LNCAP (cell line): Measurements from ENCODE around the gene CDC42BPA.

Experiments used
- TF ChIP-seq, protein P1 (sequence below): fragments of 450-650 bp; IDR thresholded peaks from 2 replicates; pipeline ENCODE4 v1.5.1; 2017; ENCODE audit warnings: mild to moderate bottlenecking

CDC42BPA gene

GRCh38 chr1:227318016-227318852 lies at the start of gene CDC42BPA:
TSS of gene CDC42BPA (minus strand) at chr1:227318492. CDS start at chr1:227317182, 1,310 bp downstream.
- TF ChIP-seq, protein P1, sequence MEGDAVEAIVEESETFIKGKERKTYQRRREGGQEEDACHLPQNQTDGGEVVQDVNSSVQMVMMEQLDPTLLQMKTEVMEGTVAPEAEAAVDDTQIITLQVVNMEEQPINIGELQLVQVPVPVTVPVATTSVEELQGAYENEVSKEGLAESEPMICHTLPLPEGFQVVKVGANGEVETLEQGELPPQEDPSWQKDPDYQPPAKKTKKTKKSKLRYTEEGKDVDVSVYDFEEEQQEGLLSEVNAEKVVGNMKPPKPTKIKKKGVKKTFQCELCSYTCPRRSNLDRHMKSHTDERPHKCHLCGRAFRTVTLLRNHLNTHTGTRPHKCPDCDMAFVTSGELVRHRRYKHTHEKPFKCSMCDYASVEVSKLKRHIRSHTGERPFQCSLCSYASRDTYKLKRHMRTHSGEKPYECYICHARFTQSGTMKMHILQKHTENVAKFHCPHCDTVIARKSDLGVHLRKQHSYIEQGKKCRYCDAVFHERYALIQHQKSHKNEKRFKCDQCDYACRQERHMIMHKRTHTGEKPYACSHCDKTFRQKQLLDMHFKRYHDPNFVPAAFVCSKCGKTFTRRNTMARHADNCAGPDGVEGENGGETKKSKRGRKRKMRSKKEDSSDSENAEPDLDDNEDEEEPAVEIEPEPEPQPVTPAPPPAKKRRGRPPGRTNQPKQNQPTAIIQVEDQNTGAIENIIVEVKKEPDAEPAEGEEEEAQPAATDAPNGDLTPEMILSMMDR, result no peak

GRCh38 chr1:227368009-227368408 lies 49.7 kb upstream of the CDC42BPA start:
- TF ChIP-seq, protein P1, result no peak

- TF ChIP-seq, protein P1, result no peak
These were observed 47.5 kb upstream of the CDC42BPA start for GRCh38 chr1:227365473-227366431.

GRCh38 chr1:227364657-227365056 lies 46.4 kb upstream of the CDC42BPA start:
- TF ChIP-seq, protein P1, result no peak

DNA sequence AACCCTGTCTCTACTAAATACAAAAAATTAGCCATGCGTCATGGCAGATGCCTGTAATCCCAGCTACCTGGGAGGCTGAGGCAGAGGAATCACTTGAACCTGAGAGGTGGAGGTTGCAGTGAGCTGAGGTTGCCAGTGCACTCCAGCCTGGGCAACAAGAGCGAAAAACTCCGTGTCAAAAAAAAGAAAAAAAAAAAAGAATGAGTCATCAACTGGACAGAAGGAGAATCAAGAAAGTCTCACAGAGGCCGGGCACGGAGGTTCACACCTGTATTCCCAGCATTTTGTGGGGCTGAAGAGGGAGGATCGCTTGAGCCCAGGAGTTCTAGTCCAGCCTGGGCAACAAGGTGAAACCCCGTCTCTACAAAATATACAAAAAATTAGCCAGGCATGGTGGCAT lies 45.5 kb upstream of the CDC42BPA start:
- TF ChIP-seq, protein P1, result no peak

DNA sequence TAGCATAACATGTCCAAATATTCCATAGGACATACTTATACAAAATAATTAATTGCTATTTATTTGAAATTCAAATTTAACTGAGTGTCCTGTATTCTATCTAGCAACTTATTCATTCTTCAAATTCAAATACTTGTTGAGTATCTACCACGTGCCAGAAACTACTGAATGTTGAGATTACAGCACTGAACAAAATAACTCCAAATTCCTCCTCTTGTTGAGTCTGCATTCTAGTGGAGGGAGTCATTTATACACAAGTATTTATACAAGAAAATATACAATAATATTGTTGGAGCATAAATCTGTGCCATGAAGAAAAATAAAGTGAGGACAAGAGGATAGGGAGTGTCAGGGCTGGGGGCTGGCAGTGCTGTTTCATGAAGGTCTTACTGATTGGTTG lies 43.7 kb upstream of the CDC42BPA start:
- TF ChIP-seq, protein P1, result no peak

DNA sequence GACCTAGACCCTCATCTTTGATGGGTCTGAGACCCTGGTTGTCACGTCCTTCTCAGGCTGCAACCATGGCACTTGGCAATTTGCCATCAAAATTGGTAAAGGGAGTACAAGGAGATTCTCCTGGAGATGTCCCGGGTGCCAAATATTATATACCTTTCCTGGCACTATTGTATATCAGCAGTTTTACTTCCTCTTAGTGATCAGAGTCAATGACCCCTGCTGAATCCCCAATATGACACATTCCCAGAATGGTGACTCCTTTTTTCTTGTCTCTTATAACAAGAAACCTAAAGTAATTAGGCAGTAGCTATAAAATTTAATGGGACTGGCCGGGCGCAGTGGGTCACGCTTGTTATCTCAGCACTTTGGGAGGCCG lies 39.6 kb upstream of the CDC42BPA start:
- TF ChIP-seq, protein P1, result no peak
